Measurements from ENCODE around the gene METTL4.
"Not testable (repeated sequence)": the region's sequence is repeated elsewhere in the genome, so short reads cannot be mapped to it uniquely, and the experiment has no call there.

The METTL4 gene

GRCh38 chr18:2532797-2533196 lies 38.5 kb downstream of the METTL4 start:
- TF ChIP-seq CTCF (IDR thresholded peaks at IDR 0.05; ENCODE audit: low read depth, low read length): no peak
- in situ Hi-C loops (cut with HindIII; ENCODE audit: low sequenced_read_pairs): no loop called here
- H3K4me3 ChIP-seq (ENCODE audit: low read depth, low read length): no peak overlapping the region
- no peak for DNase-seq (ENCODE audit: low read depth, low spot score)

GRCh38 chr18:2531751-2532150 lies 39.6 kb downstream of the METTL4 start:
- in situ Hi-C loops (cut with HindIII; ENCODE audit: low sequenced_read_pairs): no loop called here
- TF ChIP-seq CTCF (IDR thresholded peaks at IDR 0.05; ENCODE audit: low read depth, low read length): no peak

GRCh38 chr18:2529154-2529553 lies 42.2 kb downstream of the METTL4 start:
- in situ Hi-C loops (cut with HindIII; ENCODE audit: low sequenced_read_pairs): no loop called here
- no peak overlapping the region for H3K4me3 ChIP-seq (ENCODE audit: low read depth, low read length)
- peak; percentile 85 for DNase-seq (ENCODE audit: low read depth, low spot score)
- TF ChIP-seq CTCF (IDR thresholded peaks at IDR 0.05; ENCODE audit: low read depth, low read length): no peak

More at GRCh38 chr18:2531751-2532150, 39.6 kb downstream of the METTL4 start:
- DNase-seq (ENCODE audit: low read depth, low spot score): no peak
- H3K4me3 ChIP-seq (ENCODE audit: low read depth, low read length): no peak overlapping the region

GRCh38 chr18:2526329-2526728 lies 45.0 kb downstream of the METTL4 start:
- in situ Hi-C loops (cut with HindIII; ENCODE audit: low sequenced_read_pairs): no loop called here
- TF ChIP-seq CTCF (IDR thresholded peaks at IDR 0.05; ENCODE audit: low read depth, low read length): no peak
- DNase-seq (ENCODE audit: low read depth, low spot score): no peak
- no peak overlapping the region for H3K4me3 ChIP-seq (ENCODE audit: low read depth, low read length)

GRCh38 chr18:2524794-2525198 lies 46.5 kb downstream of the METTL4 start:
- H3K4me3 ChIP-seq (ENCODE audit: low read depth, low read length); in situ Hi-C loops (cut with HindIII; ENCODE audit: low sequenced_read_pairs); DNase-seq (ENCODE audit: low read depth, low spot score): not testable (repeated sequence)

- H3K4me3 ChIP-seq (ENCODE audit: low read depth, low read length): no peak overlapping the region
- in situ Hi-C loops (cut with HindIII; ENCODE audit: low sequenced_read_pairs): no loop called here
- no peak for DNase-seq (ENCODE audit: low read depth, low spot score)
- no peak for TF ChIP-seq CTCF (IDR thresholded peaks at IDR 0.05; ENCODE audit: low read depth, low read length)
These were observed 49.2 kb downstream of the METTL4 start for GRCh38 chr18:2522112-2522511.

- in situ Hi-C loops (cut with HindIII; ENCODE audit: low sequenced_read_pairs): no loop called here
- H3K4me3 ChIP-seq (ENCODE audit: low read depth, low read length): no peak overlapping the region
- no peak for TF ChIP-seq CTCF (IDR thresholded peaks at IDR 0.05; ENCODE audit: low read depth, low read length)
- DNase-seq (ENCODE audit: low read depth, low spot score): no peak
These were observed 52.8 kb downstream of the METTL4 start for GRCh38 chr18:2518473-2518872.
